Trophoblast cell (in vitro differentiated cells and primary cell): ENCODE measurements around the gene MRPL41.
"Not testable (repeated sequence)": the region's sequence is repeated elsewhere in the genome, so short reads cannot be mapped to it uniquely, and the experiment has no call there.

Experiments used
- DNase-seq, 2 donors: peaks; one replicate each; pipeline ENCODE4 v3.0.0-alpha.2; 2016
- H2AFZ ChIP-seq: 2 replicates; pipeline ENCODE4 v1.6.1; 2013; ENCODE audit warnings: low read length, moderate library complexity, mild to moderate bottlenecking; ENCODE audit not compliant: insufficient read depth, poor library complexity
- H2AK5ac ChIP-seq: 2 replicates; pipeline ENCODE4 v1.6.1; 2013; ENCODE audit warnings: mild to moderate bottlenecking, low read length
- H2BK120ac ChIP-seq: 2 replicates; pipeline ENCODE4 v1.6.1; 2013; ENCODE audit warnings: low read length, mild to moderate bottlenecking, moderate library complexity; ENCODE audit not compliant: insufficient read depth, poor library complexity
- H2BK12ac ChIP-seq: 2 replicates; pipeline ENCODE4 v1.6.1; 2013; ENCODE audit warnings: mild to moderate bottlenecking, low read length, moderate library complexity
- H2BK5ac ChIP-seq: 2 replicates; pipeline ENCODE4 v1.6.1; 2013; ENCODE audit warnings: low read length, low read depth, moderate library complexity, mild to moderate bottlenecking; ENCODE audit not compliant: poor library complexity
- H3K14ac ChIP-seq: 2 replicates; pipeline ENCODE4 v1.6.1; 2013; ENCODE audit warnings: mild to moderate bottlenecking, low read length
- H3K18ac ChIP-seq: 2 replicates; pipeline ENCODE4 v1.6.1; 2013; ENCODE audit warnings: mild to moderate bottlenecking, low read length
- H3K23ac ChIP-seq: 2 replicates; pipeline ENCODE4 v1.6.1; 2013; ENCODE audit warnings: low read length
- H3K27ac ChIP-seq: 2 replicates; pipeline ENCODE4 v1.5.1; 2013; ENCODE audit warnings: low read depth, mild to moderate bottlenecking, inconsistent platforms, low read length, moderate library complexity
- H3K27me3 ChIP-seq: 2 replicates; pipeline ENCODE4 v1.6.1; 2013; ENCODE audit warnings: inconsistent platforms, mild to moderate bottlenecking, low read length, moderate library complexity; ENCODE audit not compliant: insufficient read depth
- H3K36me3 ChIP-seq, 2 experiments: 1 replicate in 1 of 2; 2 replicates in 1 of 2; pipeline ENCODE4 v1.6.1; 2013; ENCODE audit warnings: low read length in 2 of 2, mild to moderate bottlenecking in 2 of 2, moderate library complexity in 1 of 2; ENCODE audit not compliant: insufficient read depth in 2 of 2, control insufficient read depth in 1 of 2
- H3K4ac ChIP-seq: 2 replicates; pipeline ENCODE4 v1.6.1; 2013; ENCODE audit warnings: low read depth, mild to moderate bottlenecking, low read length, moderate library complexity
- H3K4me1 ChIP-seq, 2 experiments: 1 replicate in 1 of 2; 2 replicates in 1 of 2; pipeline ENCODE4 v1.6.1; 2013; ENCODE audit warnings: low read length in 2 of 2, mild to moderate bottlenecking in 2 of 2, moderate library complexity in 1 of 2; ENCODE audit not compliant: insufficient read depth in 2 of 2, control insufficient read depth in 1 of 2
- H3K4me2 ChIP-seq: 2 replicates; pipeline ENCODE4 v1.6.1; 2013; ENCODE audit warnings: inconsistent platforms, mild to moderate bottlenecking, low read length, moderate library complexity
- H3K4me3 ChIP-seq: 2 replicates; pipeline ENCODE4 v1.5.1; 2013; ENCODE audit warnings: mild to moderate bottlenecking, low read depth, low read length, inconsistent platforms
- H3K79me1 ChIP-seq: one replicate; pipeline ENCODE4 v1.6.1; 2013; ENCODE audit warnings: low read length
- H3K79me2 ChIP-seq: 2 replicates; pipeline ENCODE4 v1.6.1; 2013; ENCODE audit warnings: low read length, mild to moderate bottlenecking; ENCODE audit not compliant: control insufficient read depth, insufficient read depth, poor library complexity
- H3K9ac ChIP-seq: 2 replicates; pipeline ENCODE4 v1.6.1; 2013; ENCODE audit warnings: mild to moderate bottlenecking, low read length
- H3K9me3 ChIP-seq: 2 replicates; pipeline ENCODE4 v1.6.1; 2013; ENCODE audit warnings: low read depth, mild to moderate bottlenecking, control low read depth, inconsistent platforms, low read length; ENCODE audit not compliant: insufficient read depth
- H4K12ac ChIP-seq: 2 replicates; pipeline ENCODE4 v1.6.1; 2013; ENCODE audit warnings: low read depth, mild to moderate bottlenecking, low read length, moderate library complexity
- H4K8ac ChIP-seq: 2 replicates; pipeline ENCODE4 v1.6.1; 2013; ENCODE audit warnings: low read depth, mild to moderate bottlenecking, low read length, moderate library complexity
- H4K91ac ChIP-seq: one replicate; pipeline ENCODE4 v1.6.1; 2013; ENCODE audit warnings: low read depth, mild to moderate bottlenecking, low read length, moderate library complexity
- WGBS: extraction: QIAGEN DNeasy Blood & Tissue Kit; methylation state at CpG from one replicate; pipeline ENCODE4 v1.1.7; 2013; ENCODE audit warnings: missing lambda C conversion rate; ENCODE audit not compliant: insufficient read length, insufficient coverage; ENCODE audit errors: extremely low coverage; 5-methylcytosine and 5-hydroxymethylcytosine counted together

MRPL41 gene

DNA sequence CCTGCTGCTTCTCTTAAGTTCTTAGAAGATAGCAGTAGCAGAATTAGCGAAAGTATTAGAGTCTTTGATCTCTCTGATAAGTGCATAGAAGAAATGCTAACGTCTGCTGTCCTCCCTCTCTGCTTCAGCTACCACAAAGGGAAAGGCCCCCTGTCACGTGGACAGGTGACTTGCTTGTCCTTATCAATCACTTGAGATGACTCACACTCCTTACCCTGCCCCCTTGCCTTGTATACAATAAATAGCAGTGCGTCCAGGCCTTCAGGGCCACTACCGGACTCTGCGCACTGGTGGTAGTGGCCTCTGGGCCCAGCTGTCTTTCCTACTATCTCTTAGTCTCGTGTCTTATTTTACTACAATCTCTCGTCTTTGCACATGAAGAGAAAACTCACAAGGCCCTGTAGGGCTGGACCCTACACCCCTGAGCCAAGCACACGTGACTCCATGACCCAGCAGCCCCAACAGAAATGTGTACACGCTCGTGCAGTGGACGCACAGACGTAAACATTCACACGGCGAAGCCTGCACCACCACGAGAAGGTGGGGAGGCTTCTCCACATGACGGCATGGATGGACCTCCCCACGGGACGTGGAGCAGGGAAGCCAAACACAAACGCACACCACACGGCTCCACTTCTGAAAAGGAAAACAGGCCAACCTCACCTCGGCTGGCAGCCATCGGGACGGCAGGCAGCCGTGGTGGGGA, 39.8 kb upstream of the MRPL41 start:
- no peaks in the 10 kb centered on the region for H3K36me3 ChIP-seq
- H2BK120ac ChIP-seq = no peak overlapping the region
- no peak overlapping the region for H4K91ac ChIP-seq
- H3K79me2 ChIP-seq = no peaks in the 10 kb centered on the region
- H3K9me3 ChIP-seq = peaks cover 8% of the 10 kb centered on the region
- H3K18ac ChIP-seq = no peak overlapping the region
- no peak overlapping the region for H2BK5ac ChIP-seq
- H3K79me1 ChIP-seq = no peaks in the 10 kb centered on the region
- no peak overlapping the region for H2AK5ac ChIP-seq
- DNase-seq = no peak
- no peak overlapping the region for H3K14ac ChIP-seq
- no peak overlapping the region for H3K4ac ChIP-seq
- no CpG with 5 or more reads among the region's 25 CpGs for WGBS
- no peak overlapping the region for H3K9ac ChIP-seq
- no peak overlapping the region for H3K23ac ChIP-seq
- H2BK12ac ChIP-seq = no peak overlapping the region
- H3K4me3 ChIP-seq = no peak overlapping the region
- H4K8ac ChIP-seq = no peak overlapping the region
- no peak overlapping the region for H2AFZ ChIP-seq
- no peak overlapping the region for H3K4me2 ChIP-seq
- H3K4me1 ChIP-seq = no peaks in the 10 kb centered on the region
- H4K12ac ChIP-seq = no peak overlapping the region
- H3K27ac ChIP-seq = no peak overlapping the region
- H3K27me3 ChIP-seq = no peaks in the 10 kb centered on the region

DNA sequence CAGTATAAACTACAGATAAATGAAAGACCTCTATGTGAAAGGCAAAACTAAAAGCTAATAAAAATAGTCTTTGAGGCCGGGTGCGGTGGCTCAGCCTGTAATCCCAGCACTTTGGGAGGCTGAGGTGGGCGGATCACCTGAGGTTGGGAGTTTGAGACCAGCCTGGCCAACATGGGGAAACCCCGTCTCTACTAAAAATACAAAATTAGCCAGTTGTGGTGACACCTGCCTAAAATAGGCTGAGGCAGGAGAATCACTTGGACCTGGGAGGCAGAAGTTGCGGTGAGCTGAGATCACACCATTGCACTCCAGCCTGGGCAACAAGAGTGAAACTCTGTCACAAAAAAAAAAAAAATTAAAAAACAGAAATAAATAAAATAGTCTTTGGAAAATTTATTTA, 38.5 kb upstream of the MRPL41 start:
- not testable (repeated sequence) for H2AFZ ChIP-seq, H3K27ac ChIP-seq, H3K23ac ChIP-seq, H4K8ac ChIP-seq, H3K4me2 ChIP-seq, DNase-seq, H2BK5ac ChIP-seq, H3K9ac ChIP-seq, H4K91ac ChIP-seq, H2BK12ac ChIP-seq, H3K4ac ChIP-seq, H2AK5ac ChIP-seq, H3K79me2 ChIP-seq, H3K27me3 ChIP-seq, H3K4me1 ChIP-seq, H3K18ac ChIP-seq, H3K4me3 ChIP-seq, H3K36me3 ChIP-seq, H4K12ac ChIP-seq, H3K79me1 ChIP-seq, H3K14ac ChIP-seq, H2BK120ac ChIP-seq
- no CpG with 5 or more reads among the region's 5 CpGs for WGBS
- H3K9me3 ChIP-seq = peaks cover 10% of the 10 kb centered on the region

DNA sequence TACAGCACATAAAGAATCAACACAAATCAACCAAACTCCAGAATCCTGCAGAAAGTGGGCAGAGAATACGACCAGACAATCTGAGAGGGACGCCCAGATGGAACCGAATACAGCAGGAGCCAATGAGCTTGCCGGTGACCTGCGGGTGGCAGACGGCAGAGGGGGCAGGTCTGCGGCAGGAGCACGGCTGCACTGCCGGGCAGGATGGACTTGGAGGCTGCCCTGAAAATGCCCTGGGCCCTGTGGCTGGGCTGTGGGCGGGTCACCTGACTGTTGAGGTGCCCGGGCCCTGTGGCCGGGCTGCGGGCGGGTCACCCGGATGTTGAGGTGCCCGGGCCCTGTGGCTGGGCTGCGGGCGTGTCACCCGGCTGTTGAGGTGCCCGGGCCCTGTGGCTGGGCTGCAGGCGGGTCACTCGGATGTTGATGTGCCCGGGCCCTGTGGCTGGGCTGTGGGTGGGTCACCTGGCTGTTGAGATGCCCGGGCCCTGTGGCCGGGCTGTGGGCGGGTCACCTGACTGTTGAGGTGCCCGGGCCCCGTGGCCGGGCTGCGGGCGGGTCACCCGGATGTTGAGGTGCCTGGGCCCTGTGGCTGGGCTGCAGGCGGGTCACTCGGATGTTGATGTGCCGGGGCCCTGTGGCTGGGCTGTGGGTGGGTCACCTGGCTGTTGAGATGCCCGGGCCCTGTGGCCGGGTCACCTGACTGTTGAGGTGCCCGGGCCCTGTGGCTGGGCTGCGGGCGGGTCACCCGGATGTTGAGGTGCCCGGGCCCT, 37.7 kb upstream of the MRPL41 start:
- not testable (repeated sequence) for H3K18ac ChIP-seq

DNA sequence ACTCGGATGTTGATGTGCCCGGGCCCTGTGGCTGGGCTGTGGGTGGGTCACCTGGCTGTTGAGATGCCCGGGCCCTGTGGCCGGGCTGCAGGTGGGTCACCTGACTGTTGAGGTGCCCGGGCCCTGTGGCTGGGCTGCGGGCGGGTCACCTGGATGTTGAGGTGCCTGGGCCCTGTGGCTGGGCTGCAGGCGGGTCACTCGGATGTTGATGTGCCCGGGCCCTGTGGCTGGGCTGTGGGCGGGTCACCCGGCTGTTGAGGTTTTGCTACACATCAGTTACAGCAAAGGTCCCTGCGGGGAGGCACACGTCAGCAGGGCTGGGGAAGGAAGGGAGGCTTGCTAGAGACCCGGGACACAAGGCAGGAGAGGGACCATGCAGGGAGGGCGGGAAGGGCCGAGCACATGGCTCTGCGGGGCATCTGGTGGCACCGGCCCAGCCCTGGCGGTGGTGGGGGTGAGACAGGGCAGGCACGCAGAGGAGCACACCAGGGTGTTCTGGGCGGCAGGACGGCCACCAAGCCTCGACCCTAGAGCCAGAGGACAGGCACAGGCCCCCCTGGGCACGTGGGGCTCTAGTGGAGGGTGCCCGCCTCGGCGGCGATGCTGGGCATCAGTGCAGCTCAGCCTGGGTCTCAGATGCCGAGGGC, 36.9 kb upstream of the MRPL41 start:
- no CpG with 5 or more reads among the region's 30 CpGs for WGBS
- no peak overlapping the region for H3K4me3 ChIP-seq
- no peak overlapping the region for H2BK120ac ChIP-seq
- no peak overlapping the region for H3K18ac ChIP-seq
- H3K9me3 ChIP-seq = peaks cover 10% of the 10 kb centered on the region
- no peak for DNase-seq
- no peak overlapping the region for H3K23ac ChIP-seq
- H3K9ac ChIP-seq = no peak overlapping the region
- no peaks in the 10 kb centered on the region for H3K79me1 ChIP-seq
- no peak overlapping the region for H3K27ac ChIP-seq
- no peaks in the 10 kb centered on the region for H3K79me2 ChIP-seq
- H4K91ac ChIP-seq = no peak overlapping the region
- no peak overlapping the region for H4K8ac ChIP-seq
- H3K4ac ChIP-seq = no peak overlapping the region
- no peaks in the 10 kb centered on the region for H3K27me3 ChIP-seq
- no peak overlapping the region for H2AFZ ChIP-seq
- no peaks in the 10 kb centered on the region for H3K36me3 ChIP-seq
- H2AK5ac ChIP-seq = no peak overlapping the region
- H2BK5ac ChIP-seq = no peak overlapping the region
- no peak overlapping the region for H3K14ac ChIP-seq
- no peak overlapping the region for H4K12ac ChIP-seq
- H3K4me1 ChIP-seq = no peaks in the 10 kb centered on the region
- H3K4me2 ChIP-seq = no peak overlapping the region
- H2BK12ac ChIP-seq = no peak overlapping the region

More for the DNA sequence above, 37.7 kb upstream of the MRPL41 start:
- H4K8ac ChIP-seq, H3K36me3 ChIP-seq, H3K4me1 ChIP-seq, H3K4me3 ChIP-seq, H3K14ac ChIP-seq, H4K12ac ChIP-seq, H3K9ac ChIP-seq, H2BK12ac ChIP-seq, H3K23ac ChIP-seq, H3K79me1 ChIP-seq, H3K4me2 ChIP-seq, H3K4ac ChIP-seq, H2BK120ac ChIP-seq, H3K79me2 ChIP-seq, H2AFZ ChIP-seq, H2BK5ac ChIP-seq, H2AK5ac ChIP-seq, H3K27me3 ChIP-seq, H4K91ac ChIP-seq, H3K27ac ChIP-seq, DNase-seq: not testable (repeated sequence)
- WGBS = no CpG with 5 or more reads among the region's 42 CpGs
- H3K9me3 ChIP-seq = peaks cover 10% of the 10 kb centered on the region
